ENCODE results near the gene SNRPD3. TPM values are rescaled to one million over a fixed set of nuclear protein-coding genes. Genes with fewer than 3 reads are reported as not detected.
A peak's percentile ranks its signal among the peaks of the same experiment; 100 is the strongest.
"Not testable (repeated sequence)": the region's sequence is repeated elsewhere in the genome, so short reads cannot be mapped to it uniquely, and the experiment has no call there.

SNRPD3 gene
- total RNA-seq, 2 donors from 2014 or later: 104 to 117 TPM

GRCh38 chr22:24585927-24586546 is 30.2 kb downstream of the SNRPD3 start:
- ATAC-seq: no peak
- Mint-ChIP-seq H3K4me3 (no peak overlapping the region), H3K27me3 (no peaks in the 10 kb centered on the region)

GRCh38 chr22:24587251-24587650 is 31.5 kb downstream of the SNRPD3 start:
- H3K4me1 Mint-ChIP-seq (ENCODE audit: low read depth in 2 of 2): peaks cover 0 to 2% of the 10 kb centered on the region in 2 donors
- no peak overlapping the region for H3K27ac Mint-ChIP-seq
- H3K4me3 Mint-ChIP-seq: no peak overlapping the region
- ATAC-seq (no peak), DNase-seq (ENCODE audit: low spot score) (no peak)
- no peaks in the 10 kb centered on the region for H3K27me3 Mint-ChIP-seq
- no peaks in the 10 kb centered on the region for H3K36me3 Mint-ChIP-seq
- no peaks in the 10 kb centered on the region for H3K9me3 Mint-ChIP-seq

More at GRCh38 chr22:24585927-24586546, 30.2 kb downstream of the SNRPD3 start:
- no peaks in the 10 kb centered on the region for H3K4me1 Mint-ChIP-seq (ENCODE audit: low read depth in 2 of 2)
- H3K36me3 Mint-ChIP-seq: no peaks in the 10 kb centered on the region
- H3K9me3 Mint-ChIP-seq: no peaks in the 10 kb centered on the region
- DNase-seq (ENCODE audit: low spot score): no peak
- no peak overlapping the region for H3K27ac Mint-ChIP-seq

- Mint-ChIP-seq H3K27ac (no peak overlapping the region), H3K27me3 (no peaks in the 10 kb centered on the region), H3K4me3 (no peak overlapping the region), H3K36me3 (no peaks in the 10 kb centered on the region), H3K4me1 (ENCODE audit: low read depth in 2 of 2) (peaks cover 0 to 4% of the 10 kb centered on the region in 2 donors), H3K9me3 (no peaks in the 10 kb centered on the region)
- DNase-seq (ENCODE audit: low spot score) (no peak), ATAC-seq (no peak)
Observed at GRCh38 chr22:24587948-24588347, 32.1 kb downstream of the SNRPD3 start.

GRCh38 chr22:24588381-24588756 is 32.6 kb downstream of the SNRPD3 start:
- DNase-seq (ENCODE audit: low spot score) (no peak), ATAC-seq (no peak)
- H3K4me3 Mint-ChIP-seq: no peak overlapping the region
- H3K36me3 Mint-ChIP-seq: no peaks in the 10 kb centered on the region
- no peaks in the 10 kb centered on the region for H3K27me3 Mint-ChIP-seq
- H3K9me3 Mint-ChIP-seq: no peaks in the 10 kb centered on the region
- peaks cover 0 to 4% of the 10 kb centered on the region in 2 donors for H3K4me1 Mint-ChIP-seq (ENCODE audit: low read depth in 2 of 2)
- no peak overlapping the region for H3K27ac Mint-ChIP-seq

GRCh38 chr22:24588757-24589481 is 33.1 kb downstream of the SNRPD3 start:
- no peak overlapping the region for H3K4me3 Mint-ChIP-seq
- no peak overlapping the region for H3K27ac Mint-ChIP-seq
- peaks cover 0 to 4% of the 10 kb centered on the region in 2 donors for H3K4me1 Mint-ChIP-seq (ENCODE audit: low read depth in 2 of 2)
- H3K27me3 Mint-ChIP-seq: no peaks in the 10 kb centered on the region
- no peaks in the 10 kb centered on the region for H3K36me3 Mint-ChIP-seq
- no peaks in the 10 kb centered on the region for H3K9me3 Mint-ChIP-seq
- ATAC-seq (no peak), DNase-seq (ENCODE audit: low spot score) (no peak)

GRCh38 chr22:24589518-24590030 is 33.8 kb downstream of the SNRPD3 start:
- H3K27me3 Mint-ChIP-seq: no peaks in the 10 kb centered on the region
- no peaks in the 10 kb centered on the region for H3K36me3 Mint-ChIP-seq
- no peaks in the 10 kb centered on the region for H3K9me3 Mint-ChIP-seq
- H3K4me1 Mint-ChIP-seq (ENCODE audit: low read depth in 2 of 2): peaks cover 0 to 4% of the 10 kb centered on the region in 2 donors
- ATAC-seq: no peak
- no peak overlapping the region for H3K27ac Mint-ChIP-seq
- DNase-seq (ENCODE audit: low spot score): no peak
- H3K4me3 Mint-ChIP-seq: no peak overlapping the region

- ATAC-seq (no peak), DNase-seq (ENCODE audit: low spot score) (no peak)
- peaks cover 0 to 4% of the 10 kb centered on the region in 2 donors for H3K4me1 Mint-ChIP-seq (ENCODE audit: low read depth in 2 of 2)
- H3K27ac Mint-ChIP-seq: no peak overlapping the region
- no peaks in the 10 kb centered on the region for H3K36me3 Mint-ChIP-seq
- no peaks in the 10 kb centered on the region for H3K27me3 Mint-ChIP-seq
- H3K4me3 Mint-ChIP-seq: no peak overlapping the region
- no peaks in the 10 kb centered on the region for H3K9me3 Mint-ChIP-seq
Observed at GRCh38 chr22:24590596-24591173, 34.9 kb downstream of the SNRPD3 start.

- ATAC-seq (no peak), DNase-seq (ENCODE audit: low spot score) (no peak)
- Mint-ChIP-seq H3K27me3 (no peaks in the 10 kb centered on the region), H3K27ac (no peak overlapping the region), H3K4me1 (ENCODE audit: low read depth in 2 of 2) (peaks cover 0 to 4% of the 10 kb centered on the region in 2 donors), H3K4me3 (no peak overlapping the region), H3K36me3 (no peaks in the 10 kb centered on the region), H3K9me3 (no peaks in the 10 kb centered on the region)
Observed at GRCh38 chr22:24591286-24591830, 35.6 kb downstream of the SNRPD3 start.

GRCh38 chr22:24592058-24592850 is 36.5 kb downstream of the SNRPD3 start:
- H3K36me3 Mint-ChIP-seq: no peaks in the 10 kb centered on the region
- H3K27me3 Mint-ChIP-seq: no peaks in the 10 kb centered on the region
- H3K4me3 Mint-ChIP-seq: peak overlapping the region; percentile 87
- H3K27ac Mint-ChIP-seq: no peak overlapping the region
- DNase-seq (ENCODE audit: low spot score) (no peak), ATAC-seq (peak; percentile 1 to 22)
- H3K9me3 Mint-ChIP-seq: no peaks in the 10 kb centered on the region
- H3K4me1 Mint-ChIP-seq (ENCODE audit: low read depth in 2 of 2): peaks cover 0 to 4% of the 10 kb centered on the region in 2 donors

- ATAC-seq (peak; percentile 92), DNase-seq (ENCODE audit: low spot score) (peak; percentile 85)
- Mint-ChIP-seq H3K36me3 (no peaks in the 10 kb centered on the region), H3K4me1 (ENCODE audit: low read depth in 2 of 2) (peaks cover 0 to 4% of the 10 kb centered on the region in 2 donors), H3K27ac (peak within 1 kb of the TSS in 1 of 2 donors; percentile 41), H3K9me3 (no peaks in the 10 kb centered on the region), H3K27me3 (no peaks in the 10 kb centered on the region), H3K4me3 (peak within 1 kb of the TSS; percentile 87)
Observed at GRCh38 chr22:24592851-24593558, 37.2 kb downstream of the SNRPD3 start, which contains the start of gene LRRC75B. TSS of gene LRRC75B (minus strand) at chr22:24593073. CDS start at chr22:24593039, 34 bp downstream.

GRCh38 chr22:24593559-24593835 is 37.7 kb downstream of the SNRPD3 start:
- Mint-ChIP-seq H3K4me3 (peak overlapping the region; percentile 39), H3K27ac (peak overlapping the region in 1 of 2 donors; percentile 41)
- H3K27me3 Mint-ChIP-seq; ATAC-seq; DNase-seq (ENCODE audit: low spot score); H3K4me1 Mint-ChIP-seq (ENCODE audit: low read depth in 2 of 2); H3K36me3 Mint-ChIP-seq; H3K9me3 Mint-ChIP-seq: not testable (repeated sequence)

- H3K27ac Mint-ChIP-seq: peak overlapping the region in 1 of 2 donors; percentile 41
Observed at GRCh38 chr22:24593836-24594568, 38.2 kb downstream of the SNRPD3 start.

More at GRCh38 chr22:24593836-24594568, 38.2 kb downstream of the SNRPD3 start:
- no peaks in the 10 kb centered on the region for H3K27me3 Mint-ChIP-seq
- H3K4me1 Mint-ChIP-seq (ENCODE audit: low read depth in 2 of 2): peaks cover 0 to 4% of the 10 kb centered on the region in 2 donors
- H3K4me3 Mint-ChIP-seq: peak overlapping the region; percentile 39
- ATAC-seq (no peak), DNase-seq (ENCODE audit: low spot score) (no peak)
- H3K36me3 Mint-ChIP-seq: no peaks in the 10 kb centered on the region
- H3K9me3 Mint-ChIP-seq: no peaks in the 10 kb centered on the region
